HG02678 (cell line): ENCODE results near the gene RBM28.

Source experiments
- ATAC-seq: cut with Tn5 transposase; IDR thresholded peaks from one replicate; pipeline ENCODE4 v1.9.1; 2021; ENCODE audit warnings: mild to moderate bottlenecking, moderate library complexity; ENCODE audit not compliant: unreplicated experiment

Gene RBM28

DNA sequence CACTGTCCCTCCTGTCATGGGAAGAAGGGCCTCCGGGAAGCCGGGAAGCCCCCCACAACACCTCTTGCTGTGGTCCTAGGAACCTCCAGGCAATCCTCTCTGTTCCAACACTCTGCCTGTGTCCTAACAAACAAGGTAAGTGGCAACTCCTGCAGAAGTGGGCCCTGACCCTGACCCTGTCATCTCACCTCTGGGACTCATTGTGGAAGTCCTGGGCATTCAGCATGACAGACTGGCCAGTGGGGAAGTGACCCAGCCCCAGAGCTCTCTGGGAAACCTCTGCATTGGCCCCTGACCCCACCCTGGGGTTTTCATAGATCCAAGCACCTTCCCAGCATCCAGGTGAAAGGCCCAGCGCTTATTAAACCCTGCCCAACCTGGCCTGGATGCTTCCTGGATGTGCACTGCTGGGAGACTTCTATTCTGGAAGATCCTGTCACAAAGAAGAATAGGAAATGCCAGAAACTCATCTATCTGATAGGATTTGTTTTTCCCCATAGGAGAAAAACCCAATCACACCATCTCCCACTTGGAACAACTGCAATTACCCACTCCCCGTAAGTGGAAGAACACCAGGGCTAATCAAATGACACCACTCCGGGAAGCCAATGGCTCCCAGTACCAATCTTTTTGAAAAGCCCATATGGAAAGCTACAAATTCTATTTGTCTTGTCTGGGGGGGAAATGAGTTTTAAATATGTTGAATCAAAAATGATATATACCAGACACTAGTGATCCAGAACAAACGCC lies 78.4 kb downstream of the RBM28 start:
- ATAC-seq = no peak

DNA sequence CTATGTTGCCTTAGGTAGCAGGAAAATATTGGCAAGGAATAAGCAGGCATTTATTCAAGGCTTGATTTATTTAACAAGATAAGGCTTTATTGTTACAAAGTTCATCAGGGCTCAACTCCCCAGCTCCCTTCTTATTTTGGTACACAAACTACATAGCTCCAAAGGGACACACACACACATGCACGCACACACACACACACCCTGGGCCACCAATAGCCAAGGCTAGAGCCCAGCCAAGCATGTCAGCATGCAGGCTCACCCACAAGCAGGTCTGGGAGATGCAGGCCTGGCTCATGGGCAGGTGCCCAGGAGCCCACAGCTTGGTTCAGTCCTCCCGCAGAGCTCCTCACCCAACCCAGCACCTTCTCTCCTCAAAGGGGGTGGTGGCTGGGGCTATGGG lies 79.2 kb downstream of the RBM28 start:
- no peak for ATAC-seq

DNA sequence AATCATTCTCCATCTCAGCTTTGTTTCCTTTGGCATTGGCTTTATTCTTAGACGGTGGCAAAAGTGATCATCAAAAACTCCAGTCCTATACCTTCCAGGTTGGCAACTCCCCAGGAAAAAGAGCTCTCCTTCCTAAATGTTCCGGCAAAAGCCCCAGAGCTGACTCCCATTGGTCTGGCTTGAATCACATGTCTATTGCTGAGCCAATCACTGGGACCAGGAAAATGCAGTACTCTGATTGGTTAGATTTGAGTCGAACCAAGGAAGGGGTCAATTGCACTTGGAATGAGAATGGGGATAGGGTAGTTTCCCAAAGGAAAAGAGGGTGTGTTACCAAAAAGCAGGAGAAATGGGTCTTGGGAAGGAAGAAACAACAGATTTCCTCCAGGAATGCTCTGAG lies 80.3 kb downstream of the RBM28 start:
- ATAC-seq = no peak

DNA sequence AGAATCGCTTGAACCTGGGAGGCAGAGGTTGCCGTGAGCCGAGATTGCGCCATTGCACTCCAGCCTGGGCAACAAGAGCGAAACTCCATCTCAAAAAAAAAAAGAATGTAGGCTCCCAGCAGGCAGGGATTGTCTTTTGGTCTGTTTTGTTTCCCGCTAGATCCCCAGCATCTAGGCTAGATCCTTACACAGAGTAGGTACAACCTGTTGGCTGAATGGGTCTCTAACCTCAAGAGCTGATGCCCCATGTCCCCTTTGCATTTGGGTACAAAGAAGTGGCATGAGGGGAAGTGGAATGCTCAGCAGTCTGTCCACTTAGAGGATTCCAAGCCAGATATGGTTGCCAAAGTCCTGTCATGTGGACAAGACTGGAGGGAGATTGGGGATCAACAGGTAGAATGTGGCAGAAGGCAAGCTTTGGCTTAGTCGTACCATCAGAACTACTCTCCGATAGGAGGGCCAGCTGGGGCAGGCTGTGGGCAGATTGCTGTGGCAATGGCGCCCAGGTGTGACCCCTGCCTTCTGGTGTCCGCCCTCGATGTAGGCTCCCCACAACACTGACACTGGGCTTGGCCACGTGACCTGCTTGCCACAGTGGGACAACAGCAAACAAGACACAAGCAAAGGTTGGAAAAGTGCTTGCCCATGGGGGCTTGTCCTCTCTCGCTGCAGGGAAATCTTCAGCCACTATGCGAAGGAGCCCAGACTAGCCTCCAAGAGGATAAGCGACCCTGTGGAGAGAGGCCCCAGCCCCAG lies 81.3 kb downstream of the RBM28 start:
- no peak for ATAC-seq

DNA sequence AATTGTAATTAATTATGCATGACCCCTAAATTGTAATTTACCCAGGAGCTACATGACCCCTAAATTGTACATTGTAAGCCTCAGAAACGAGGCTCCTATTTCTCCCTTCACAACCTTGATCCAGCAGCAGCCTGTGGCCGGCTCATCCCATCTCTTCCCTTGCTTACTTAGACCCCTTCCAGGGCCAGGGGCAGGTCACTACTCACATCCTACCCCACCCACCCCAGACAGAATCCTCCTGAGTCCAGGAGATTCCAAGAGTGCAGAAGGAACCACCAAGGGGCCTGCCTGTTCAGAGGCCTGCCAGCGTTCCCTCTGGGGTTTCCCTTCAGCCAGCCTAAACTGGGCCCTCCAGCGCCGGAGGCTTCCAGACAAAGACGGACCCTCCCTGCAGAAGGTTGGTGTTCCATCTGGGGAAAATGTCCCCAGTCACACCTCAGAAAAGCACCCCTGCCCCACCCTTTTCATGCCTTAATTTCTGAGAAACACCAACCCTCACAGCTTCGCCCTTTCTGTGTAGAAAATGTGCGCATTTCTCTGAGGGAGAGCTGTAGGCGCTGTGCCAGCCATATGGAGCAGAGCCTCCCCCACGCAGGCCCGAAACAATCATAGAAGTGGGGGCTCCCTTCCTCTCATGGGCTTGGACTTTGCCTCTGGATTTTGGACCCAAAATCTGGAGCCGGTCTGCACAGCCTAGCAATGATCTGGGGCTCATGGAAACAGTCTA lies 83.5 kb downstream of the RBM28 start:
- no peak for ATAC-seq

DNA sequence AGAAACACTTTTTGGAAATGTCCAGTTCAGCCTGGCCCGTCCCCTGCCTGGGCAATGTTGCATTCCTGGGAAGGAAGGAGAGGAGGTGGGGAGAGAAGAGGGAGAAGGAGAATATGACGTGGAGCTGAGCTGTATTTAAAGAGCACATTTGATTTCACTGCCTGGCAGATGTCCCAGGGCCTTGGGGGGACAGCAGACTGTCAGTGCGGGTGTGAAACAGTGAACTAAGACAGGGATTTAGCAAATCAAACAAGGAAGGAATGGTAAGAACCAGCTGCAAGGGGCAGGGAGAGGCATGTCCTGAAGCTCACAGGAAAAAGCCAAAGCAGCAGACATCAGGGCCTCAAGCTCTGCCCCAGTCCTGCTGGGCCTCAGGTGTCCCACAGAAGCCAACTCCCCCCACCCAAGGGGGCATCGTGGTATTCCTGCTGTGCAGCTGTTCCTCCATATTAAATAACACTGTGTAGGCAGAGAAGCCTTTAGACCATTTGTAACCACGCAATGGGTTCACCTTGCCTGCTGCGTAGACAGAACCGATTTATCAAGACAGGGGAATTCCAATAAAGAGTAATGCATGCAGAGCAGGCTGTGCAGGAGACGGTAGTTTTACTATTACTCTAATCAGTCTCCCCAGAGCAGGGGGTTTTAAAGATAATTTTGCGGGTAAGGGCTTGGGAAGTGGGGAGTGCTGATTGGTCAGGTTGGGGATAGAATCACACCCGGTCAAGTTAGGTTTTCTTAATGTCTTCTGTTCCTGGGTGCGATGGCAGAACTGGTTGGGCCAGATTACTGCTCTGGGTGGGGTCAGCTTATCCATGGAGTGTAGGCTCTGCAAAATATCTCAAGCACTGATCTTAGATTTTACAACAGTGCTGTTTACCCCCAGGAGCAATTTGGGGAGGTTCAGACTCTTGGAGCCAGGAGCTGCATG lies 84.3 kb downstream of the RBM28 start:
- ATAC-seq = no peak

DNA sequence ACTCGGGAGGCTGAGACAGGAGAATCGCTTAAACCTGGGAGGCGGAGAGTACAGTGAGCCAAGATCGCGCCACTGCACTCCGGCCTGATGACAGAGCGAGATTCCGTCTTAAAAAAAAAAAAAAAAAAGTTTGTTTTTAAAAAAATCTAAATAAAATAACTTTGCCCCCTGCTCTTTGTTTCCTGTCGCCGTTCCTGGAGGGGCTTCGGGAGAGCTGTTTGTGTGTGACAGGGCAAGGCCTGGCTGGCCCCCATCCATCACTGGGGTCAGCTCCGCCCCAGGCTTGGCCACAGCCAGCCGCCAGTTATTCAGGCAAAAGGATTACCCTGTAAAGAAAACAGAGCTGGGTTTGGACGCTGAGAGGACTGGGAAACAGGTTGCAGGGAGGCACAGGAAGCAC lies 86.2 kb downstream of the RBM28 start:
- no peak for ATAC-seq

DNA sequence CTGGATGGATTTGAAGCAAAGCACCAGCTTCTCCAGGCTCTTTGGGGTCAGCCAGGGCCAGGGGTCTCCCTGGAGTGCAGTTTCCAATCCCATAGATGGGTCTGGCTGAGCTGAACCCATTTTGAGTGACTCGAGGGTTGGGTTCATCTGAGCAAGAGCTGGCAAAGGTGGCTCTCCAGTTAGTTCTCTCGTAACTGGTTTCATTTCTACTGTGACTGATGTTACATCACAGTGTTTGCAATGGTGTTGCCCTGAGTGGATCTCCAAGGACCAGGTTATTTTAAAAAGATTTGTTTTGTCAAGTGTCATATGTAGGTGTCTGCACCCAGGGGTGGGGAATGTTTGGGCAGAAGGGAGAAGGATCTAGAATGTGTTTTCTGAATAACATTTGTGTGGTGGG lies 88.4 kb downstream of the RBM28 start:
- ATAC-seq = no peak

DNA sequence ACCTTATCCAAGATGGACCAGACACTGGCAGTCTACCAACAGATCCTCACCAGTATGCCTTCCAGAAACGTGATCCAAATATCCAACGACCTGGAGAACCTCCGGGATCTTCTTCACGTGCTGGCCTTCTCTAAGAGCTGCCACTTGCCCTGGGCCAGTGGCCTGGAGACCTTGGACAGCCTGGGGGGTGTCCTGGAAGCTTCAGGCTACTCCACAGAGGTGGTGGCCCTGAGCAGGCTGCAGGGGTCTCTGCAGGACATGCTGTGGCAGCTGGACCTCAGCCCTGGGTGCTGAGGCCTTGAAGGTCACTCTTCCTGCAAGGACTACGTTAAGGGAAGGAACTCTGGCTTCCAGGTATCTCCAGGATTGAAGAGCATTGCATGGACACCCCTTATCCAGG lies 89.2 kb downstream of the RBM28 start:
- ATAC-seq = no peak

DNA sequence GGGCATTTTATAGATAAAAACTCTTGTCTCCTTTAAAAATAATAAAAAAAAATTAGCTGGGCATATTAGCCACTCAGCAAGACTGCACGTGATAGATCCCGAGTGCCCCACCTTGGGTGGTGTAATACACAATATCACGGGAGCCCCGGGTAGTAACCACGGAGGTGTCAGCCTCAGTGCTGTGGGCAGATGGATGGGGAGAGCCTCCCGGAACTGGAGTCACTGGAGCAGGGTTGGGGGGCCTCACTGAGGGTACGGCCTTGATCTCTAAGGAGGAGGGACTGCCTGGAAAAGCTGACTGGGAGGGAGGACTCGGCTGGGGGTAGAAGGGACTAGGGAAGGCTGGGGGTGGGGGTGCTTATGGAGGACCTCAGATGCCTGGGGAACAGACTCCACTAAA lies 90.0 kb downstream of the RBM28 start:
- ATAC-seq = no peak

DNA sequence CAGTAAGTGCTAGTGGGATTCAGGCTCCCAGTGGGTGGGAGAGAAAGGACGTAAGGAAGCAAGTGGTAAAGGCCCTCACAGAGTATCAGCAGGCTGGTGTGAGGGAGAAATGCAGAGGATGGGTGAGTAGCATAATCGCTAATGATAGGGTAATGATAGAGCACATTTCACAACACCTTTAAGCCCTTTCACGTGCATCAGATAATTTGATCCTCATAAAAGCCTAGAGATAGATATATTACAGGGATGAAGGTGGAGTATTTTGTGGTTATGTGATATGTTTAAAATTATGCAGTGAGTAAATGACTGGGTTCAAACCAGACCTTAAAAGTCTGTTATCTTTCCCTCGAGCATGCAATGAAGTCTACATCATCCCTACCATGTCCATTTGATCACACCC lies 92.4 kb downstream of the RBM28 start:
- ATAC-seq = no peak
